KOPT-K1 (cell line): Measurements from ENCODE around the gene R3HDM2.
"Not testable (repeated sequence)": the region's sequence is repeated elsewhere in the genome, so short reads cannot be mapped to it uniquely, and the experiment has no call there.

Experiments
- H3K27ac ChIP-seq: fragments of 200-600 bp; sonication (generic); 2 replicates; pipeline ENCODE4 v1.5.1; 2016; ENCODE audit warnings: antibody characterized with exemption, mild to moderate bottlenecking, low read depth, low read length; ENCODE audit not compliant: poor library complexity, severe bottlenecking
- H3K36me3 ChIP-seq: fragments of 200-600 bp; sonication (generic); 2 replicates; pipeline ENCODE4 v1.5.1; 2017; ENCODE audit warnings: antibody characterized with exemption, mild to moderate bottlenecking, low read length, moderate library complexity; ENCODE audit not compliant: insufficient read depth
- H3K9me3 ChIP-seq: fragments of 200-600 bp; sonication (generic); 2 replicates; pipeline ENCODE4 v1.5.1; 2017; ENCODE audit warnings: antibody characterized with exemption, low read length, mild to moderate bottlenecking; ENCODE audit not compliant: insufficient read depth, poor library complexity, severe bottlenecking

The R3HDM2 gene

GRCh38 chr12:57368349-57369095, 62.3 kb downstream of the R3HDM2 start:
- Histone ChIP-seq H3K9me3 (peaks cover 32% of the 10 kb centered on the region), H3K36me3 (peaks cover 40% of the 10 kb centered on the region), H3K27ac (no peak overlapping the region)

- Histone ChIP-seq H3K9me3 (peaks cover 32% of the 10 kb centered on the region), H3K36me3 (peaks cover 38% of the 10 kb centered on the region), H3K27ac (no peak overlapping the region)
Observed at GRCh38 chr12:57367121-57367520, 63.7 kb downstream of the R3HDM2 start.

- Histone ChIP-seq H3K9me3 (peaks cover 32% of the 10 kb centered on the region), H3K27ac (no peak overlapping the region), H3K36me3 (peaks cover 35% of the 10 kb centered on the region)
Observed at GRCh38 chr12:57366315-57366714, 64.5 kb downstream of the R3HDM2 start.

DNA sequence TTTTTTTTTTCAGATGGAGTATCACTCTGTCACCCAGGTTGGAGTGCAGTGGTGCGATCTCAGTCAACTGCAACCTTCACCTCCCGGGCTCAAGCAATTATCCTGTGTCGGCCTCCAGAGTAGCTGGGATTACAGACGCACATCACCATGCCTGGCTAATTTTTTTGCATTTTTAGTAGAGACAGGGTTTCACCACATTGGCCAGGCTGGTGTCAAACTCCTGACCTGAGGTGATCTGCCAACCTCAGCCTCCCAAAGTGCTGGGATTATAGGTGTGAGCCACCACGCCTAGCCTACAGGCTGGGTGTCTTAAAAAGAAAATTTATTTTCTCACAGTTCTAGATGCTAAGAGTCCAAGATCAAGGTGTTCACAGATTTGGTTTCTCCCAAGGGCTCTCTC, 66.7 kb downstream of the R3HDM2 start:
- Histone ChIP-seq H3K36me3 (peaks cover 30% of the 10 kb centered on the region), H3K9me3 (peaks cover 32% of the 10 kb centered on the region)
- H3K27ac ChIP-seq = not testable (repeated sequence)

- no peak overlapping the region for H3K27ac ChIP-seq
- H3K36me3 ChIP-seq = peaks cover 12% of the 10 kb centered on the region
- H3K9me3 ChIP-seq = no peaks in the 10 kb centered on the region
Observed at GRCh38 chr12:57360468-57360867, 70.4 kb downstream of the R3HDM2 start.

GRCh38 chr12:57358646-57359045, 72.2 kb downstream of the R3HDM2 start:
- no peaks in the 10 kb centered on the region for H3K9me3 ChIP-seq
- peaks cover 12% of the 10 kb centered on the region for H3K36me3 ChIP-seq

GRCh38 chr12:57355734-57356133, 75.1 kb downstream of the R3HDM2 start:
- H3K36me3 ChIP-seq = peaks cover 4% of the 10 kb centered on the region; the same call in 1 of the 2 replicates
- no peak overlapping the region for H3K27ac ChIP-seq
- no peaks in the 10 kb centered on the region for H3K9me3 ChIP-seq

More at GRCh38 chr12:57358646-57359045, 72.2 kb downstream of the R3HDM2 start:
- no peak overlapping the region for H3K27ac ChIP-seq

- Histone ChIP-seq H3K9me3 (peaks cover 12% of the 10 kb centered on the region), H3K36me3 (peaks cover 9% of the 10 kb centered on the region; the same call in 1 of the 2 replicates), H3K27ac (no peak overlapping the region)
Observed at GRCh38 chr12:57352166-57352565, 78.7 kb downstream of the R3HDM2 start.

GRCh38 chr12:57347284-57347683, 83.6 kb downstream of the R3HDM2 start:
- H3K9me3 ChIP-seq = peaks cover 14% of the 10 kb centered on the region
- H3K36me3 ChIP-seq = peaks cover 9% of the 10 kb centered on the region; the same call in 1 of the 2 replicates
- no peak overlapping the region for H3K27ac ChIP-seq

DNA sequence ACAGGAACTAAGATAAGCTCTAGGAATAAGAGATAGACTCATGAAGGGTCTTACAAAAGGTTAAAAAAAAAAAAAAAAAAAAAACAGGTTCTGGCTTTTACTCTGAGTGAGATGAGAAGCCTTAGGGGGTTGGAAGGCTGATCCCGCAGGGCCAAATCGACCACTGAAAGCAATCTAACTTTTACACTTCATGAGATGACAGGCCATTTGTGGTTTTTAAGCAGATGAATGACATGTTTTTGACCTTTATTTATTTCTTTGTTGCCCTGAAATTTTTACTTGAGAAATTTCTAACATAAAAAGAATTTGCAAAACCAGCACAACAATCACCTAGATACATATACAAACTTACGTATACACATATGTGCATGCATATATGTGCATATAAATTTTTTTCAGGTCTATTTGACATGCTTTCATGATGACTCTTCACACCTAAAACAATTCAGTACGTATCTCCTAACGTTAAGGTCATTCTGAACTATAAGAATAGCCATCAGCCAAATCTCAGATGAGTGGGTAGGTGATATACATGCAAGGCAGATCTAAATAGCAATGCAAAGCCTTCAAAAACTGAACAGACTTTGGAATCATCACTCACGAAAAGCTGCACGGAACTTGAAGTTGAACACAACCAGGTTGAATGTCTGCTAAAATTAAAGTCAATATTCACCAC, 87.0 kb downstream of the R3HDM2 start:
- H3K9me3 ChIP-seq = peaks cover 14% of the 10 kb centered on the region
- H3K27ac ChIP-seq = no peak overlapping the region
- H3K36me3 ChIP-seq = peaks cover 13% of the 10 kb centered on the region; the same call in 1 of the 2 replicates

DNA sequence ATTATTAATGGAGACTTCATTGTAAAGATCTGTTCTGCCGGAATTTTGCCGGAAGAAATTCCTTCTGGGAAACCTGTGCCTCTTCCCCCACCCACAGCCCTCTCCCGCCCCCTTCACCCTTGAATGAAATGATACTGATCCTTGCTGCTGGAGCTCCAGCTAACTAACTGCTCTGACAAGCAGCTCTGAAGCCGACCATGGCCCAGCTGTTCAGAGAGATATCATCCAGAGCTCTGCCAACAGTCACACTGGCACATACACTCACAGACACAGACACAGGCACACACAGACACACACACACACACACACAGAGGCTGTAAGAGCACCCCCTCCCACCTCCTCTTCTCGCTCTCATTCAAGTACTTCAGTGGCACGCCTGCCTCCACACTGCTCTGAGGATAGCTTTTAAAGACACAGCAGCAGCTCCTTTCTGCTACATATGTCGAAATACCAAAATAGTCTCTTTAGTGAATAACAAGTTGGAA, 88.6 kb downstream of the R3HDM2 start:
- H3K27ac ChIP-seq = no peak overlapping the region
- peaks cover 10% of the 10 kb centered on the region; the same call in 1 of the 2 replicates for H3K36me3 ChIP-seq
- H3K9me3 ChIP-seq = peaks cover 2% of the 10 kb centered on the region

DNA sequence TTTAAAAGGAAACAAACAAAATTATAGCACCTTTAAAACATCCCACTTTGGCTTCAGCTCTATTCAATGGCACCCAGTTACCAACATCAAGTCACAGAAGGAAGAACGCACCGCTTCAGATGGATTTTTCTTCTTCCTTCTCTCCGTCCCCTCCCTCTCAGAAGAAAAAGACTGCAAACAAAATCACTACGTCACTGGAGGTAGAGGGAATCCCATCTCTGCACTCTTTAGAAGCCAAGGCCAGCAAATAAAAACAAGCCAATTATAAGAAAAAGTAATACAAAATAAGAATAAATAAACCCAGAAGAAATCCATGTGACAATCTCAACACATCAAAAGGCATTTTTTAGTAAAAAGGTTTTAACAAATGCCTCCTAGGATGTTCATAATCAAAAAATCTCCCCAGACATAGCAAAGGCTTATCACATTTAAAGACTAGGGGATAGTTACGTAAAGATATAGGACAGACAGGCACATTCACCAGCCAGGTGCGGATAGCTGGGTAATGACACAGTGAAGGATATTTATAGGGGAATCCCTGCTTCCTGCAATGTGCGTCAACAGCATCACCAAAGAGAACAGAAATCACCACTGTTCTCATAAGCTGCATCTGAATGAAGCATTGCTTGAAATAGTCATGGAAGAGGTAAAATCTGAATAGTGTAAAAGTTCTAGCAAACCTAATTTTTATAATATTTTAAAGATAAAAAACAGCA, 89.4 kb downstream of the R3HDM2 start:
- Histone ChIP-seq H3K9me3 (peaks cover under 1% of the 10 kb centered on the region), H3K27ac (no peak overlapping the region), H3K36me3 (peaks cover 10% of the 10 kb centered on the region; the same call in 1 of the 2 replicates)

DNA sequence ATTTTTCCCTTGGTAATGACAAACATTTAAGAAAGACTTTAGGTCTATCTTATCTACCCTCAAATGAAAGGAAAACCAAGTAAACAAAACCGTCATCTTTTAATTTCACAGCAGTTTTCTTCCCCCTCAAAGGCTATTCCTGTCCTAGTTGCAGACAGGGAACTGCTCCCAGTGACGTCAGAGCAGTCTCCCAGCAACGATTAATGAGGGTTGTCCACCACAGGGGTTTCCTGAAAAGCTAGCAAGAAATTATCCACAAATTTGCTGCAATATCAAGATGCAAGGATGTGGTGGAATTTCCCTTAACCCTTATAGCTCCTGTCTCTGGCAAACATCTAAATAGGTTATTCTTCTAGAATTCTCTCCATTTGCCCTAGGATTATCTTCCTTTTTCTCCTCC, 90.7 kb downstream of the R3HDM2 start:
- Histone ChIP-seq H3K36me3 (peaks cover 10% of the 10 kb centered on the region; the same call in 1 of the 2 replicates), H3K9me3 (peaks cover 3% of the 10 kb centered on the region), H3K27ac (no peak overlapping the region)

- H3K27ac ChIP-seq, H3K9me3 ChIP-seq: not testable (repeated sequence)
- H3K36me3 ChIP-seq = peaks cover 16% of the 10 kb centered on the region
Observed at GRCh38 chr12:57336299-57336698, 94.5 kb downstream of the R3HDM2 start.

DNA sequence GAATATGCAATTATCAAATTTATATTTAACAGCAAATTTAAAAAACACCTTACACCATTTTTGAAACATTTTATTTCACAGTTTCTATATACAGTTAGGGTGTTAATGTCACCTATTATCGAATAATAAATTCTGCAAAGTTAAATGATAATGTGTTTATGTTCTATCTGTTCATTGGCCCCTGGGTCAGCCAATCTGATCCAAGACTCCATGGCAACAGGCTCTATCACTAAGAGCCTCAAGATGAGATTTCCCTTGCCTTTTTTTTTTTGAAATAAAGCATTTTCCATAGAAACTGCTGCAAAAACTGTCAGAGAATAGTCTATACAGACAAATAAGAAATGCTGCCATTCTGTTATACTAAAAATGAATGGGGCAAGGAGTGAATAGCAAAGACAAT, 96.6 kb downstream of the R3HDM2 start:
- H3K36me3 ChIP-seq = peaks cover 16% of the 10 kb centered on the region
- H3K27ac ChIP-seq = no peak overlapping the region
- peaks cover 3% of the 10 kb centered on the region for H3K9me3 ChIP-seq
